Lung (tissue), 12 donors: Measurements from ENCODE around the gene FAM83F. TPM values are rescaled to one million over a fixed set of nuclear protein-coding genes. Genes with fewer than 3 reads are reported as not detected.

ENCODE experiments used
- ATAC-seq: fragments of 200-7000 bp; cut with Tn5 transposase; one replicate; pipeline ENCODE4 v1.9.1; 2020; ENCODE audit warnings: moderate number of reproducible peaks; ENCODE audit not compliant: insufficient read depth, low FRiP score
- DNase-seq, 3 donors: peaks; one replicate each; pipeline ENCODE4 v3.0.0-alpha.2; 2013 to 2017
- H3K27ac ChIP-seq, 2 donors: one replicate each; pipeline ENCODE4 v1.5.1; 2013; ENCODE audit warnings: mild to moderate bottlenecking in 2 of 2, moderate library complexity in 2 of 2, control low read depth in 1 of 2, inconsistent platforms in 1 of 2, low read depth in 1 of 2, low read length in 1 of 2
- H3K27me3 ChIP-seq, 3 donors: one replicate each; pipeline ENCODE4 v1.5.1; 2013; ENCODE audit warnings: low read length in 2 of 3; ENCODE audit not compliant: control insufficient read depth in 3 of 3, insufficient read depth in 3 of 3
- H3K36me3 ChIP-seq, 4 donors: one replicate each; pipeline ENCODE4 v1.5.1; 2013; ENCODE audit warnings: low read length in 4 of 4, mild to moderate bottlenecking in 1 of 4, moderate library complexity in 1 of 4; ENCODE audit not compliant: control insufficient read depth in 4 of 4, insufficient read depth in 4 of 4
- H3K4me1 ChIP-seq, 5 donors: one replicate each; pipeline ENCODE4 v1.5.1; 2013; ENCODE audit warnings: low read length in 5 of 5, mild to moderate bottlenecking in 2 of 5, moderate library complexity in 1 of 5; ENCODE audit not compliant: control insufficient read depth in 5 of 5, insufficient read depth in 5 of 5
- H3K4me3 ChIP-seq: one replicate; pipeline ENCODE4 v1.5.1; 2013; ENCODE audit warnings: mild to moderate bottlenecking, control low read depth, moderate library complexity
- H3K9ac ChIP-seq, 2 donors: one replicate each; pipeline ENCODE4 v1.5.1; 2013; ENCODE audit warnings: low read length in 2 of 2, control low read depth in 1 of 2; ENCODE audit not compliant: insufficient read depth in 1 of 2
- H3K9me3 ChIP-seq, 4 donors: one replicate each; pipeline ENCODE4 v1.5.1; 2013; ENCODE audit warnings: low read length in 3 of 4, mild to moderate bottlenecking in 1 of 4, moderate library complexity in 1 of 4; ENCODE audit not compliant: control insufficient read depth in 4 of 4, insufficient read depth in 3 of 4
- CTCF ChIP-seq: IDR thresholded peaks from 2 replicates; pipeline ENCODE4 v1.5.1; 2012; ENCODE audit warnings: mild to moderate bottlenecking; ENCODE audit errors: control extremely low read depth, extremely low read depth
- WGBS, 2 donors: extraction: QIAGEN DNeasy Blood & Tissue Kit; methylation state at CpG; one replicate each; pipeline ENCODE4 v1.1.7; 2013; 5-methylcytosine and 5-hydroxymethylcytosine counted together
- polyA plus RNA-seq, 2 donors: library from polyadenylated mRNA; stranded (reverse); fragments of 200-250 nt; gene quantifications; one replicate each; pipeline ENCODE4 v1.2.1, GENCODE V29; 2013
- total RNA-seq, 2 donors: library from RNA; depleted of rRNA in 1 of 2; stranded (reverse); fragments of >200 nt in 1 of 2; gene quantifications; one replicate each; pipeline ENCODE4 v1.2.1, GENCODE V29; 2014 to 2021
- donor health status: control.
- donor health status: control.
- donor health status: Bipolar disorder and iron deficiency.
- donor health status: healthy.
- donor health status: DM: yes; HTN: yes; CAD: no.

The FAM83F gene
- total and polyA plus RNA-seq, 4 donors = 0.53 to 3.0 (median 0.94) TPM

DNA sequence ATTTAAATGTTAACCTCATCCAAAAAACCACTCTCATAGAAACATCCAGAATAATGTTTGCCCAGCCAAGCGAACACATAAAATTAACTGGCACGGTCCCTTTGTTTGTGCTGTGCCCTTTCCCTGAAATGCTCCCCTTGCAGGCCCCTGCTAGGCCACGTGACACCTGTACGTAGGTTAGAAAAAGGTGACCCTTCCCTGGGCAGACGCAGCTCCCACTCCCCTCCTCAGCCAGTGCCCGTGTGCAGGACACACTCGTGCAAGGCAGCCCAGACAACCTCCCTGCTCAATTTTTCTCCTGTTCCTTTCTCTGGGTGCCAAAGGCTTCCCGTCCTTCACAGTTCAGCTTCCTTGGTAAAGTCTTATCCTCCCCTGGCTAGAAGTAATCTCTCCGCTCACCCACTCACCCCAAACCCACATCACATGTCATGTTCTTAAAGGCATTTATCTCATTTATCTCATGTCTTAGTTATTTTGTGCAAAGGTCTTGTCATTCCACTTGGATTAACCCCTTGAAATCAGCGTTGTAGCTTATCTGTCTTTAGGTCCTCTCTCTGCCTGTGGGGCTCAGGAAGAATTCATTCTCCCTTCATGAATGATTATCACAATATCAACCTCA, 20.7 kb downstream of the FAM83F start:
- peaks cover 0 to 11% (median 10%) of the 10 kb centered on the region in 3 donors for H3K27me3 ChIP-seq
- 78 to 88% methylated on average over 10 of the region's 10 CpGs for WGBS, 2 donors
- no peaks in the 10 kb centered on the region for H3K4me1 ChIP-seq
- H3K9ac ChIP-seq = no peak overlapping the region
- H3K27ac ChIP-seq = peak overlapping the region in 1 of 2 donors; percentile 22
- peaks cover 0 to 2% (median 0%) of the 10 kb centered on the region in 4 donors for H3K9me3 ChIP-seq
- no peak for DNase-seq
- H3K36me3 ChIP-seq = no peaks in the 10 kb centered on the region
- ATAC-seq = no peak
- no peak overlapping the region for H3K4me3 ChIP-seq
- no peak for TF ChIP-seq CTCF

DNA sequence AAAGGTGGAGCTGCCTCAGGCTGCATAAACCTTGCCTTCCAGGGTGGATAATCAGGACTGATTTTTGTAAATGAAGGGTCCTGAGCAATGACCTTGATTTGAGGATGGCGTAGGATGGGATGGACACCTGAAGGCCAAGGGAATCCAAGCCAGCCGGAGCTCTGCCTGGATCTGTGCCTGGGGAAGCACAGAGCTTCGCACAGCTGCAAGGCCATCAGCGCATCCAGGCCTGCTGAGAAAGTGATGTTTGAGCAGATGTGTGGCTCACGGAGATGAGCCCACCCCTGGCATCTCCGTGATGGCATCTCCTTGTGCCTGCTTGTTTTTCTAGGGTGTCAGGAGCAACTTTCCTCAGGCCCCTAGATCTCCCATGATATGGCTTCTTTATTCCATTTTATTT, 23.3 kb downstream of the FAM83F start:
- ATAC-seq (no peak), DNase-seq (no peak)
- peaks cover 0 to 4% (median 0%) of the 10 kb centered on the region in 3 donors for H3K27me3 ChIP-seq
- no peak overlapping the region for H3K27ac ChIP-seq
- no peak for TF ChIP-seq CTCF
- peaks cover 0 to 2% (median 0%) of the 10 kb centered on the region in 4 donors for H3K9me3 ChIP-seq
- no peak overlapping the region for H3K9ac ChIP-seq
- H3K4me3 ChIP-seq = no peak overlapping the region
- 93 to 94% methylated on average over 6 of the region's 6 CpGs for WGBS, 2 donors
- no peaks in the 10 kb centered on the region for H3K36me3 ChIP-seq
- no peaks in the 10 kb centered on the region for H3K4me1 ChIP-seq

DNA sequence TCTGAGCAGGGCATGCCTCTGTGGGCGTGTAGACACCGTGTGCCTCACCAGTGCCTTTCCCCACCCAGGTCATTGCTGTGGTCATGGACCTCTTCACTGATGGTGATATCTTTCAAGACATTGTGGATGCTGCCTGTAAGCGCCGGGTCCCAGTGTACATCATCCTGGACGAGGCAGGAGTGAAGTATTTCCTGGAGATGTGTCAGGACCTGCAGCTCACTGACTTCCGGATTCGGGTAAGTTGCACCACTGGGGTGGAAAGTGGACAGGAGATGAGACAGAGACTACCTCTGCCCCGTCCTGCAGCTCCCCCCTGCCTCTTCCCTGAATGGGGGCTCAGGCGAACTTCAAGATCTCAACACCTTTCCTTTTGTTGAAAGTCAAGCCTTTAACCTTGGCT, 24.3 kb downstream of the FAM83F start:
- DNase-seq = no peak
- Histone ChIP-seq H3K9me3 (peaks cover 0 to 2% (median 0%) of the 10 kb centered on the region in 4 donors), H3K27ac (no peak overlapping the region), H3K36me3 (no peaks in the 10 kb centered on the region), H3K4me1 (no peaks in the 10 kb centered on the region), H3K4me3 (no peak overlapping the region), H3K27me3 (no peaks in the 10 kb centered on the region), H3K9ac (no peak overlapping the region)
- 88 to 98% methylated on average over 9 of the region's 9 CpGs for WGBS, 2 donors
- TF ChIP-seq CTCF = no peak
- no peak for ATAC-seq

DNA sequence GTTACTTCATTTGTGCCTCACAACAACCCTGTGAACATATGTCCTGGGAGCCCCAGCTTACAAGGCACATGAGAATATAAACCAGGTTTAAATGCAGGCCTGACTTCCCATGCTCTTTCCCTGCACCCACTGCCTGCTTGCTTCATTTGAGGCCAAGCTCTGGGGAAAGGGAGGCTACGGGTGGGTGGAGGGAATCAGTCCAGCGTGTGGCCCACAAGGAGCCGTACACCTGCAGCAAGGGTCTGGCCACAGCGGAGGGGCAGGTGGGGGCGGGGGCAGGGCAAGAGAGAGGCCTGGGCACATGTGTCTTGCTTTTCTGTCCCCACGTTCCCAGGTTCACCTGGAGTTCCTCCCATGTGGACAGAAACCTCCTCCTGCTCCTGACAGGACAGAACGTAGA, 26.2 kb downstream of the FAM83F start:
- Histone ChIP-seq H3K36me3 (no peaks in the 10 kb centered on the region), H3K9me3 (peaks cover 0 to 2% (median 0%) of the 10 kb centered on the region in 4 donors), H3K9ac (no peak overlapping the region), H3K4me3 (no peak overlapping the region), H3K27me3 (no peaks in the 10 kb centered on the region), H3K4me1 (no peaks in the 10 kb centered on the region), H3K27ac (no peak overlapping the region)
- DNase-seq (no peak), ATAC-seq (no peak)
- TF ChIP-seq CTCF = no peak
- 87 to 91% methylated on average over 7 of the region's 7 CpGs for WGBS, 2 donors
